ENCODE results near the gene CPED1.
"Not testable (repeated sequence)": the region's sequence is repeated elsewhere in the genome, so short reads cannot be mapped to it uniquely, and the experiment has no call there.

CPED1 gene

DNA sequence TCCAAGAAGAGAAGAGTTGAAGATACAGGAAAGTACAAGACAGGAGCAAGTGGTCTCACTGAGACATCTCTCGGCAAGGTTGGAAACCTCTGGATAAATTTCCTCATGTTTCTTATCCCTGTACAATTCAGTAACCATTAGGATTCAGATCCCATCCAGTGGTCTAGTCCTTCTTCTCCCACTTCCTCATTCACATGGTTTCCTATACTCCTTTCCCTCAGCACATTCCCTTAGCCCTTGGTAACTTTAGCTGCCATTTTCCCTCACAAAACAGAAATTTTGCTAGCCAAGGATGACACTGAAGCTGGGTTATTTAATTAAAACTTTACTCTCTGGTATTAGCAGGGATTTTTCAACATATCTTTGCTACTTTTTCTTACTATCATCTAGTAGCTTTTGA is 82.6 kb downstream of the CPED1 start:
- H3K27me3 ChIP-seq (ENCODE audit: insufficient read depth, low read length): no peaks in the 10 kb centered on the region
- H2AFZ ChIP-seq (ENCODE audit: low read depth, low read length): no peak overlapping the region
- H3K9me3 ChIP-seq (ENCODE audit: low read length): no peaks in the 10 kb centered on the region
- no peak overlapping the region for H3K4me3 ChIP-seq (ENCODE audit: low read length)
- H3K4me1 ChIP-seq (ENCODE audit: insufficient read depth, low read length): no peaks in the 10 kb centered on the region
- H3K36me3 ChIP-seq (ENCODE audit: insufficient read depth, low read length): no peaks in the 10 kb centered on the region

DNA sequence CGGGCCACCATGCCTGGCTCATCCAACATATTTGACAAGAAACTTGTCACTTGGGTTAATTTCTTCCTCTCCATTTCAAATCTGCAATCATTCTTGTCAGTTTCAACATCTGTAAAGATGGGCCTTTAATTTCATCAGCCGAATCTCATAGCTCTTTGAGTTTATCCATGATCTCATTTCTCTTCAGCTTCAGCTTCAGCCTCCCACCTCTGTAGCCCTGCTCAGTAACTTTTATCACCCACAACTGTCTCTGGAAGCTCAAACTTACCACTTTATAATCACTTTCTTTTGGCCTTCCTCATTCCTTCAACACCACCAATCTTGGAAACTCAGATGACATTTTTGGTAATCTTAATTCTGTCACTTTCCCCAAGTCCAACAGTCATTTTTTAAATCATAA is 83.2 kb downstream of the CPED1 start:
- Histone ChIP-seq H2AFZ (ENCODE audit: low read depth, low read length) (no peak overlapping the region), H3K36me3 (ENCODE audit: insufficient read depth, low read length) (no peaks in the 10 kb centered on the region), H3K4me1 (ENCODE audit: insufficient read depth, low read length) (no peaks in the 10 kb centered on the region), H3K9me3 (ENCODE audit: low read length) (no peaks in the 10 kb centered on the region), H3K27me3 (ENCODE audit: insufficient read depth, low read length) (no peaks in the 10 kb centered on the region), H3K4me3 (ENCODE audit: low read length) (no peak overlapping the region)

DNA sequence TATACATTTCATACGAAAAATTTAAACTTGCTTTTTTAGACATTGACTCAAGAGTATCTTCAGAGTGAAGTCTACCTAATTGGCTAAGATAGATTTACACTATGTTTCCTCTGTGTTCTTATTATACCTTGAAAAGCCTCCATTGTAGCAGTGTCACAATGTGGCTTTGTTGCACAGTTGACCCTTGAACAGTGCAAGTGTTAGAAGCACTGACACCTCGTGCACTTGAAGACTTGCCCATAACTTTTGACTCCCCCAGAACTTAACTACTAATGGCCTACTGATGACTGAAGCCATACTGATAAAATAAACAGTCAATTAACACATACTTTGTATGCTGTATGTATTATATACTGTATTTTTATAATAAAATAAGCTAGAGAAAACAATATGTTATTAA is 84.3 kb downstream of the CPED1 start:
- Histone ChIP-seq H3K4me3 (ENCODE audit: low read length) (no peak overlapping the region), H3K27me3 (ENCODE audit: insufficient read depth, low read length) (no peaks in the 10 kb centered on the region), H3K9me3 (ENCODE audit: low read length) (no peaks in the 10 kb centered on the region), H3K36me3 (ENCODE audit: insufficient read depth, low read length) (no peaks in the 10 kb centered on the region), H2AFZ (ENCODE audit: low read depth, low read length) (no peak overlapping the region), H3K4me1 (ENCODE audit: insufficient read depth, low read length) (no peaks in the 10 kb centered on the region)

DNA sequence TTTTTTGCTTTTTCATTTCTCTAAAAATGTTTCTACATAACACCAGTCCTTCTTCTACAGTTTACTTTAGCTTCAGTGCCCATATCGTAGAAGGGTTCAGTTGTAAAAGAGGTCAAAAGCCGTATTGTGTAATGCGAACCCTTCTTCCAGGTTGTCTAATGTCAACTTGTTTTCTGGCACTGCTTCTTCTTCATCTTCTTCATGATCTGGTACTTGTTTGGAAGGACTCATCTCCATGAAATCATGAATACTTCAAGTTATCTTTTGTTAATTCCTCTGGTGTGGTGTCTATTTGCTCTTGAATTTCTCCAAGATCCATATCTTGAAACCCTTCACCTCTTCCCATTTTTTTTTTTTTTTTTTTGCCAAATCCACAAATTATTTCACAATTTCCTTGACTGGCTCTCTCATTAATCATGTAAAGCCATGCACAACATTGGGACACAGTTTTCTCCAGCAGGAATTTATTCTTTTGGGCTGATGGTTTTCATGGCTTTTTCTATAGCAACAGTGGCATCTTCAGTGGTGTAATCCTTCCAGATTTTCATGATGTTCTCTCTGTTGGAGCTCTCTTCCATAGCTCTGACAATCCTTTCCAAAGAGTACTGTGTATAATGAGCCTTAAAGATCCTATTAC is 85.1 kb downstream of the CPED1 start:
- no peak overlapping the region for H2AFZ ChIP-seq (ENCODE audit: low read depth, low read length)
- no peaks in the 10 kb centered on the region for H3K4me1 ChIP-seq (ENCODE audit: insufficient read depth, low read length)
- no peak overlapping the region for H3K4me3 ChIP-seq (ENCODE audit: low read length)
- H3K36me3 ChIP-seq (ENCODE audit: insufficient read depth, low read length): no peaks in the 10 kb centered on the region
- no peaks in the 10 kb centered on the region for H3K27me3 ChIP-seq (ENCODE audit: insufficient read depth, low read length)
- H3K9me3 ChIP-seq (ENCODE audit: low read length): no peaks in the 10 kb centered on the region

DNA sequence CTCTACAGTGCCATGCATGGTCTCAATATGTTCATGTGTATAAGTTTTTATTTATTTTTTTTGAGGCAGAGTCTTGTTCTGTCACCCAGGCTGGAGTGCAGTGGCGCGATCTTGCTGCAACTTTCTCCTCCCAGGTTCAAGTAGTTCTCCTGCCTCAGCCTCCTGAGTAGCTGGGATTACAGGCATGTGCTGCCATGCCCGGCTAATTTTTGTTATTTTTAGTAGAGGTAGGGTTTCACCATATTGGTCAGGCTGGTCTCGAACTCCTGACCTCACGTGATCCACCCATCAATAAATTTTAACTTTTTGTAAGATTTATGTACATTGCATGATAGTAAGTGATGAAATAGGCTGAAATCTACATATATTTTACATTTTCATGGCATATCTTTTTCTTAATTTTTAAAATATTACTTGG is 86.9 kb downstream of the CPED1 start:
- H3K36me3 ChIP-seq (ENCODE audit: insufficient read depth, low read length); H3K9me3 ChIP-seq (ENCODE audit: low read length); H2AFZ ChIP-seq (ENCODE audit: low read depth, low read length); H3K27me3 ChIP-seq (ENCODE audit: insufficient read depth, low read length); H3K4me3 ChIP-seq (ENCODE audit: low read length); H3K4me1 ChIP-seq (ENCODE audit: insufficient read depth, low read length): not testable (repeated sequence)

DNA sequence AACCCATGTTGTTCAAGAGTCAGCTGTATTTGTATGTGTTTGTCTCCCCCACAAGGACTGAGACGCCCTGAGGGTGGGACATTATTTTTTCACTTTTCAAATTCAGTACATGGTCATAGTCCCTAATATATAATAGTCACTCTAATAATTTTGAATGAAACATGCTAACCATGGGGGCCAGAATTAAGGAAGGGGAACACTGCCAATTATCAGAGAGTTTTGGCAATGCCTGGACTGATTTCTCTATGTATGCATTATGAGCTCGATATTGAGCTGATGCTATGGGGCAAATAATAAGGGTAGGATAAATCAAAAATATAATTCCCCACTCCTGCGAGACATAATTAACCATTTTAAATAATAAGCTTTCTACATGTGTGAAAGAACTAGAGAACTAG is 87.4 kb downstream of the CPED1 start:
- Histone ChIP-seq H3K36me3 (ENCODE audit: insufficient read depth, low read length) (no peaks in the 10 kb centered on the region), H3K27me3 (ENCODE audit: insufficient read depth, low read length) (no peaks in the 10 kb centered on the region), H3K9me3 (ENCODE audit: low read length) (no peaks in the 10 kb centered on the region), H3K4me3 (ENCODE audit: low read length) (no peak overlapping the region), H2AFZ (ENCODE audit: low read depth, low read length) (no peak overlapping the region), H3K4me1 (ENCODE audit: insufficient read depth, low read length) (no peaks in the 10 kb centered on the region)

DNA sequence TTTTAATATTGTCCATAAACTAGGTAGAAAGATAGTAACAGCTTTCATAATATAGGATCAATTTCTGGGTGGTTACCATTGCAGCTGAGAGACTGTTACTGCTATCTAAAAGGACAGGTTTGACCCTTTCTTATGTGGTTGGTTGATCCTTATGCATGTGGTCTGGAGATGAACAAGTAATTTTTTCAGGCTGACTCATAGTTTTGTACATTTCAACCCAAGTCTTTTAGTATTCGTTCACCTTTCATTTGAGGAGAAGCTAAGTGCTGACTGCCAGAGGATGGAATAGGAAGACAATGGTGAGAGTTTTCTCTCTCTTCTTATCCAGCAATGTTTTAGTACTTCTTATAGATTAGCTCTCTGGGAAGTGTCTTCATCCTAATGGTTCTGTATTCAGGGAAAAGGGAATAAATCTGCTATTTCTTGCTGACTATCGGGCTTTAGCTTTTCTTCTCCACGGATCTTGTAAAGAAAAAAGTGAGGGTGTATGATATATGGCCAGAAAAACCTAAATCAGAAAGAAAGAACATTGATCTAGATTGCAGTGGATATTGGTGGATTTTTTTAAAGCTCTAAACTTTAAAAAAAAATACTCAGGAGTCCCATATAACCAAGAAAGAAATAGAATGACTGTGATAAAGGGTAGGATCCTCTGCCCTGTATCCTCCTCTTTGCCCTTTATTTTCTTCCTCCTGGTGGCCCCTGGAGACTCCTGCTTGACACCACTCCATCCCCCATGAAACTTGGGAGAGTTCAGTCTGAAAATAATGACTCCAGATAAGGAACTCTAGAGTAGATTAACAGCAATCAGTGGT is 88.0 kb downstream of the CPED1 start:
- Histone ChIP-seq H3K27me3 (ENCODE audit: insufficient read depth, low read length) (no peaks in the 10 kb centered on the region), H3K36me3 (ENCODE audit: insufficient read depth, low read length) (no peaks in the 10 kb centered on the region), H2AFZ (ENCODE audit: low read depth, low read length) (no peak overlapping the region), H3K4me3 (ENCODE audit: low read length) (no peak overlapping the region), H3K4me1 (ENCODE audit: insufficient read depth, low read length) (no peaks in the 10 kb centered on the region), H3K9me3 (ENCODE audit: low read length) (no peaks in the 10 kb centered on the region)

DNA sequence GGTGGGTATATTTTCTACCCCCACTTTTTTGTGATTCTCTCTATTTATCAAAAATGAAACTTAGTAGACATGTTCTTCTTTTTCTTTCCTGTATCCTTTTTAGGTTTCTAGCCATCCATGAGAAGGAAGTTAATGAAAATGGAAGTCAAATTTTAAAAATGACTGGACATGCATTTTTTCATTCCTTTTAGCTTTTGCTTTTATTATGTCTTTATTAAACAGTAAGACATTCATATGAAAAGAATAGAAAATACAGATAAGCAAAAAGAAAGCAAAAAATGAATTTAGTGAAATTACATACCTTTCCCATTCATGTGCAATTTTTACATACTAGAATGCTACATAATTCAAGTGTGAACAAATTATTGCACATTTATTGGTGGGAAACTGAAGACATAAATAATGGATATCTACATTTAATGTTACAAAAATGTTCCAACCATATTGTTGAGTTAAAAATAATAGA is 88.7 kb downstream of the CPED1 start:
- H3K27me3 ChIP-seq (ENCODE audit: insufficient read depth, low read length): no peaks in the 10 kb centered on the region
- H3K36me3 ChIP-seq (ENCODE audit: insufficient read depth, low read length): no peaks in the 10 kb centered on the region
- H3K9me3 ChIP-seq (ENCODE audit: low read length): no peaks in the 10 kb centered on the region
- no peaks in the 10 kb centered on the region for H3K4me1 ChIP-seq (ENCODE audit: insufficient read depth, low read length)
- H3K4me3 ChIP-seq (ENCODE audit: low read length): no peak overlapping the region
- no peak overlapping the region for H2AFZ ChIP-seq (ENCODE audit: low read depth, low read length)

DNA sequence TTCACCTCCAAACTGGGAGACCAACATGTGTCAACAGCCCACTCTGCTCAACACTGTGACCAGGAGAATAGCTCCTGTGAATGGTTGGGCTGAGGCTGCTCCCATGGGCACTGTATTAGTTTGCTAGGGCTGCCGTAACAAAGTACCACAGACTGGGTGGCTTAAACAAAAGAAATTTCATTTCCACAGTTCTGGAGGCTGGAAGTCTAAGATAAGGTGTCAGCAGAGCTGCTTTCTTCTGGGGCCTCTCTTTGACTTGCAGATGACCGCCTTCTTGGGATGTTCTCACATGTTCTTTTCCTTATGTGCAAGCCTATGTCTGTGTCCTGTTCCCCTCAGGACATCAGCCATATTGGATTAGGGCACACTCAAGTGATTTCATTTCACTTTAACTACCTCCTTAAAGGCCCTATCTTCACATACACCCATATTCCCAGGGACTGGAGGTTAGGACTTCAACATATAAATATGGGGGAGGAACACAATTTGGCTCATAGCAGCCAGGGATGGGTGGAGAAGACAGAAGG is 90.3 kb downstream of the CPED1 start:
- no peak overlapping the region for H3K4me3 ChIP-seq (ENCODE audit: low read length)
- H3K27me3 ChIP-seq (ENCODE audit: insufficient read depth, low read length): no peaks in the 10 kb centered on the region
- no peaks in the 10 kb centered on the region for H3K4me1 ChIP-seq (ENCODE audit: insufficient read depth, low read length)
- H3K36me3 ChIP-seq (ENCODE audit: insufficient read depth, low read length): no peaks in the 10 kb centered on the region
- no peak overlapping the region for H2AFZ ChIP-seq (ENCODE audit: low read depth, low read length)
- H3K9me3 ChIP-seq (ENCODE audit: low read length): no peaks in the 10 kb centered on the region

DNA sequence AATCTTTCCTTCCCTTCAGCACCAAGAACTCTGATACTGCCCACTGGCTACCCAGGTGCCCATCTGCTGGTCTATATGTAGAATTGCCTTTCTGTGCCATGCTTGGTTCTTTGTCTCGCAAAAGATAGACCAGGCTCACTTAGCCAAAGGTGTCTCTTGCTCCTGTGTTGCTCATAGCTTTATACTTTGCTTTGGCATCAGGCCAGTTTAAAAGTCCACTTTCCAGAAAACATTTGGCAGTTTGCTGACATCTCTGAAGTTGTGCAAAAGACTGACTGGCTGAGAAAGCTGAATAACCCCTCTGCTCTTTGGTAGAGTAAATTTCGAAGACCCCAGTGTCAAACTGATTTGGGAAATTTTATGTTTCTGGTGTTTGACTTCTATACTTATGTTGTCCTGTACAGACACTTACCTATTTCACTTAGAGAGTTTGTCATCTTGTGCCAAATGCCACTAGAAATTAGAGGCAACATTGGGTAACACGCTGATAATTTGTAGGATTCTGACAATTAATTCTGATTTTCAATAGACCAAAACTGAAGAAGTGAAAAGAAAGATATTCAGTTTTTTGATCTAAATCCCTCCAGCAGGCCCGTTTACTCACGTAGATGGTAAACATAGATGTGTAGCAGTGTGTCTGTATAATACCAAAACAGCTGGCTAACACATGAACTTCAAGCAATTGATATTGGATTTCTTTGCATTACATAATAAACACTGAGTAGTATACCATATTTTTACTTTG is 91.1 kb downstream of the CPED1 start:
- Histone ChIP-seq H3K9me3 (ENCODE audit: low read length) (no peaks in the 10 kb centered on the region), H3K36me3 (ENCODE audit: insufficient read depth, low read length) (no peaks in the 10 kb centered on the region), H3K4me1 (ENCODE audit: insufficient read depth, low read length) (no peaks in the 10 kb centered on the region), H3K27me3 (ENCODE audit: insufficient read depth, low read length) (no peaks in the 10 kb centered on the region), H3K4me3 (ENCODE audit: low read length) (no peak overlapping the region), H2AFZ (ENCODE audit: low read depth, low read length) (no peak overlapping the region)

DNA sequence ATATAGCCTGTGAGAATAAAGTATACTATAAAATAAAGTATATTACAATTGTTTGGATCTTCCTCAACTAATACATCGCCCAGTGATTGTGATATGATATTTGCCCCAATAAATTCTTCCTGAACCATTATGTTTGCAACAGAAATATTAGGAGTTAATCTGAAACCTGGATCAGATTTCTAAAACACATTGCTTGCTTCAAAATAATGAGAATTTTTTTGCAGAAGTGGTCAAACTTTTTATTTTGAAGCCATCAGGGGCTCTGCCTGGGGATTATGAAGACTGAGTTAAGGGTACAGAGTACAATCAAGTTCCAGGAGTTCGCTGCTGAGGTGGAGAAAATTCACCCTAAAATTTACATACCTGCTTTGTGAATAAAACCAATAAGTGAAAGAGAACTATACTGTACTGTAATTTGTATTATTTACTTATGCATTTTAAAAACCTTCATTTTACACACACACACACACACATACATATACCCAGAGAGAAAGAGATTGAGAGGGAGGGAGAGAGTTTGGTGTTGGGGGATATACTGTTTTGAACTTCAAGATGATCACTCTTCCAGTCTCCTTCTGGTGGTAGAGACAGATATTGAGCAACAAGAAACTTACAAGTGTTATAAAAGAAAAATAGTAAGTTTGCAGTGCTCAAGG is 91.9 kb downstream of the CPED1 start:
- no peaks in the 10 kb centered on the region for H3K4me1 ChIP-seq (ENCODE audit: insufficient read depth, low read length)
- no peaks in the 10 kb centered on the region for H3K36me3 ChIP-seq (ENCODE audit: insufficient read depth, low read length)
- no peak overlapping the region for H3K4me3 ChIP-seq (ENCODE audit: low read length)
- H2AFZ ChIP-seq (ENCODE audit: low read depth, low read length): no peak overlapping the region
- no peaks in the 10 kb centered on the region for H3K9me3 ChIP-seq (ENCODE audit: low read length)
- no peaks in the 10 kb centered on the region for H3K27me3 ChIP-seq (ENCODE audit: insufficient read depth, low read length)

DNA sequence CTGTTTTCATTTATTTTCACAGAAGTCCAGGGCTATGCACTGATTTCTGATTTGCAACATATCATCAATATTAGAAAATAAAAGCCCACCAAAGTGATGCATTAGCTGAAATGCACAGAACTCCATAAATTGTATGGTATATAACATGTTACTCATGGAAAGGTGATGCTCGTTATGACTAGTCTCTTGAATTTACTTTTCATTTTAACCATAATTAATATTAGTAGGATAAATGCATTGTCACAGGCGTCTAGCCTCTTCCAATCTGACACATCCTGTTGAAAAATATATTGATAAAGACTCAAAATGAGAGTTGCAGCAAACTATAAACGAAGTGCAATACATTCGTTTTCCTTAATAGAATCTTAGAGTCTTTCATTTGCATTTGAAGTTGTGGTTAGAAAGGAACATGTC is 92.4 kb downstream of the CPED1 start:
- Histone ChIP-seq H3K4me3 (ENCODE audit: low read length) (no peak overlapping the region), H3K9me3 (ENCODE audit: low read length) (no peaks in the 10 kb centered on the region), H3K4me1 (ENCODE audit: insufficient read depth, low read length) (no peaks in the 10 kb centered on the region), H2AFZ (ENCODE audit: low read depth, low read length) (no peak overlapping the region), H3K27me3 (ENCODE audit: insufficient read depth, low read length) (no peaks in the 10 kb centered on the region), H3K36me3 (ENCODE audit: insufficient read depth, low read length) (no peaks in the 10 kb centered on the region)

Data from neuron (in vitro differentiated cells).